ENCODE measurements around the gene RMND5B.

GRCh38 chr5:178093134-178093533 is 37.7 kb upstream of the RMND5B start:
- no peak for TF ChIP-seq CTCF (conservative IDR thresholded peaks at IDR 0.05)
- TF ChIP-seq EZH2 (IDR thresholded peaks at IDR 0.05; ENCODE audit: low read depth): no peak

Data from PC-9 (cell line).